ENCODE results near the gene NFU1.

The NFU1 gene

DNA sequence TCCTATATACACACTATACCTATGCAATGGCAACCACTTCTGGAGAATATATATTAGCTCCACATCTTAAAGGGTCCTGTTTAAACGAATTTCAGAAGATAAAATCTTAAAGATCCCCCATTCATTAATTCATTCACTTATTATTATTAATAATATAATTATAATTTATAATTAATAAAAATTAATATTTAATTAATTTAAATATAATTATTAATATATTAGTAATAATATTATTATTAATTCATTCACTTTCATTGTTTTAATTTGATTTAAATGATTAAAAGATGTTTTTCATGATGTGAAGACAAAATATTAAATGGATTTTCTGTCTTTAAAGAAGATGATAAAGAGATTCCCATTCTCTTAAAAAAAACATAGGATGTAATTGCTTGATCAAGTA lies 21.1 kb downstream of the NFU1 start:
- H3K27me3 ChIP-seq (ENCODE audit: control insufficient read depth, insufficient read depth, low read length): no peaks in the 10 kb centered on the region
- no peak overlapping the region for H3K4me3 ChIP-seq (ENCODE audit: low read length)
- no peaks in the 10 kb centered on the region for H3K4me1 ChIP-seq (ENCODE audit: control insufficient read depth, insufficient read depth, low read length)
- H3K9ac ChIP-seq (ENCODE audit: low read depth, low read length): no peak overlapping the region
- H3K4me2 ChIP-seq (ENCODE audit: low read length): no peak overlapping the region
- H3K9me3 ChIP-seq (replicated peaks; ENCODE audit: low read length): no peaks in the 10 kb centered on the region
- peaks cover 11% of the 10 kb centered on the region for H3K36me3 ChIP-seq (ENCODE audit: insufficient read depth, low read length)

DNA sequence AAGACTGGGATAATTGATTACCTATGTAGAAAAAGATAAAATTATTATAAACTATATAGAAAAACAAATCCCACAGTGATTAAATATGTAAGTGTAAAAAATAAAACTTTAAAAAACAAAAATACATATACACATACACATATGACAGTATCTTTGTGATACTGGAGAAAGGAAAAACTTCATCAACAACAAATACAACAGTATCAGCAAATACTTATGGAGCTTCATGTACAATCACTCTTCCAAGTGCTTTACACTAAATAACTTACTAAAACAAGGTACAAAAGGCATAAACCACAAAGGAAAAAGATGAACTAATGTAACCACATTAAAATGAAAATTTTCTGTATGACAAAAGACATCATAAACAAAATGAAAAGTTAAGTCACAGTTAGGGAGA lies 26.1 kb downstream of the NFU1 start:
- no peak overlapping the region for H3K4me2 ChIP-seq (ENCODE audit: low read length)
- no peak overlapping the region for H3K9ac ChIP-seq (ENCODE audit: low read depth, low read length)
- no peaks in the 10 kb centered on the region for H3K27me3 ChIP-seq (ENCODE audit: control insufficient read depth, insufficient read depth, low read length)
- peaks cover 25% of the 10 kb centered on the region for H3K36me3 ChIP-seq (ENCODE audit: insufficient read depth, low read length)
- H3K4me1 ChIP-seq (ENCODE audit: control insufficient read depth, insufficient read depth, low read length): no peaks in the 10 kb centered on the region
- H3K4me3 ChIP-seq (ENCODE audit: low read length): no peak overlapping the region
- H3K9me3 ChIP-seq (replicated peaks; ENCODE audit: low read length): no peaks in the 10 kb centered on the region

DNA sequence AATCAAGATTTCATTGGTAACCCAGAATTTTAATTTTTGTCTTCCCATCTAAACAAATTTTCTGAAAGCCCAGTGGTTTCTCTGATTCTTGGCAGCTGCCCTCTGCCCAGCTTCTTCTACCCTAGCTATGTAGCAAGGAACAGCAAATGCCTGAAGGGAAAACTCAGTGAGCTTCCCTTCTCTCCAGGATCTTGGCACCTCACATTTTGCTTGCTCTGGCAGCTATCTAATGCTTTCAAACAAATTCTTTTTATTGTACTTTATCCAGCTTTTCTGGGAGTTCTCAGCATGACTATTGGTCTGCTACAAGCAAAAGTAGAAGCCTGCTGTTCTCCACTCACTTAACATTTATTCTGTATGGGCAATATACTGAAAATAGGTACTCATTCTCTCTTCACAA lies 31.9 kb downstream of the NFU1 start:
- no peak overlapping the region for H3K4me3 ChIP-seq (ENCODE audit: low read length)
- no peak overlapping the region for H3K4me2 ChIP-seq (ENCODE audit: low read length)
- no peaks in the 10 kb centered on the region for H3K9me3 ChIP-seq (replicated peaks; ENCODE audit: low read length)
- H3K27me3 ChIP-seq (ENCODE audit: control insufficient read depth, insufficient read depth, low read length): no peaks in the 10 kb centered on the region
- peaks cover 38% of the 10 kb centered on the region for H3K36me3 ChIP-seq (ENCODE audit: insufficient read depth, low read length)
- H3K4me1 ChIP-seq (ENCODE audit: control insufficient read depth, insufficient read depth, low read length): no peaks in the 10 kb centered on the region
- H3K9ac ChIP-seq (ENCODE audit: low read depth, low read length): no peak overlapping the region

DNA sequence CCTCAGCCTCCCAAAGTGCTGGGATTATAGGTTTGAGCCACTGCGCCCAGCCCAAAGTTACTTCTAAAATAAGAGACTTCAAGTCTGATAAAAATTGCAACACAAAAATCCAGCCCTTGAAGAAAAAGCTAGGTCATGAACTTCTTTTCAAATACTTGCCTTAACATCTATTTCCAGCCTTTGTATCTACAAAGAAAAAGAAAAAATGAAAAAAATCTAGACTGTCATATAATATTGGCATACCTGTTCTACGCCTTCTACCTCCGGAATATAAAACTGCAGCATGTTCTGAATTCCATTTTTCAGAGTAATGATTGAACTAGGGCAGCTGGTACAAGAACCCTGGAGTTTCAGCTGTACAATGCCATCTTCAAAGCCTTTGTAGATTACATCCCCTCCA lies 37.1 kb downstream of the NFU1 start:
- Histone ChIP-seq H3K36me3 (ENCODE audit: insufficient read depth, low read length) (peaks cover 34% of the 10 kb centered on the region), H3K9ac (ENCODE audit: low read depth, low read length) (no peak overlapping the region), H3K4me3 (ENCODE audit: low read length) (no peak overlapping the region), H3K27me3 (ENCODE audit: control insufficient read depth, insufficient read depth, low read length) (no peaks in the 10 kb centered on the region), H3K9me3 (replicated peaks; ENCODE audit: low read length) (no peaks in the 10 kb centered on the region), H3K4me1 (ENCODE audit: control insufficient read depth, insufficient read depth, low read length) (peaks cover 5% of the 10 kb centered on the region), H3K4me2 (ENCODE audit: low read length) (no peak overlapping the region)

DNA sequence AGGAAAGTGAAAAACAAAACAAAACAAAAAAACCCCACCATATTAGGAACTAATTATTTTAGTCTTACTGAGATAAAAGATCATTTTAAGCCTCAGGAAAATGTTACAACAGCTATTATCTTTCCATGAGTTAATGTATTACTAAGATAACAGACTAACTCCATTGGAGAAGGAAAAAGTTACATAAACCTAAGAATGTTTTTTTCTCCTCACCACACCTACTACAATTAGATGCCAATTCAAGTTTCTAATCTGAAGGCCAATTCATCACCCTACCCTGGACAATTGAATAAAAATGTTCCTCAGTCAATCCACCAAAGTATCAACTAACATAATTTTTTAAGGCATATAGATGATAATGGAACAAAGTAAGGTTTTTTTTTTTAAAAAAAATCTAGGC lies 40.0 kb downstream of the NFU1 start:
- no peaks in the 10 kb centered on the region for H3K27me3 ChIP-seq (ENCODE audit: control insufficient read depth, insufficient read depth, low read length)
- H3K4me1 ChIP-seq (ENCODE audit: control insufficient read depth, insufficient read depth, low read length): peaks cover 5% of the 10 kb centered on the region
- H3K36me3 ChIP-seq (ENCODE audit: insufficient read depth, low read length): peaks cover 26% of the 10 kb centered on the region
- no peak overlapping the region for H3K4me2 ChIP-seq (ENCODE audit: low read length)
- H3K4me3 ChIP-seq (ENCODE audit: low read length): no peak overlapping the region
- H3K9me3 ChIP-seq (replicated peaks; ENCODE audit: low read length): no peaks in the 10 kb centered on the region
- H3K9ac ChIP-seq (ENCODE audit: low read depth, low read length): no peak overlapping the region

DNA sequence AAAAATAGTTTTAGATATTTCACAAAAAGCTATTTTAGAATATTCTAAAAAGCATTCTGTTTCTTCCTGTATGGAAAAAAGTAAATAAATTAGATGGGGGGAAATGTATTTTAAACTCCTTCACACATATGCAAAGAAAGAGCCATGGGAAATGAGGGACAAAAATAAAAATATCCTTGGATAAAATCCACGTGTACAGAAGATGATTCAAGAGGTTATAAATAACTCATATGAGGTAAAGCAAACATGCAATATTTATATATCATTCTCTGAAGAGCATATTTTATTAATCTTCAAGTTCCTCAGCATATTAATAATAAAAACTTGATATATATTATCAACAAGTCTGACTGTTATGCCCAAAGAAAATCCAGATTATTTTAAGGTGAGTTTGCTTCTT lies 41.4 kb downstream of the NFU1 start:
- peaks cover 5% of the 10 kb centered on the region for H3K4me1 ChIP-seq (ENCODE audit: control insufficient read depth, insufficient read depth, low read length)
- no peak overlapping the region for H3K4me3 ChIP-seq (ENCODE audit: low read length)
- no peak overlapping the region for H3K4me2 ChIP-seq (ENCODE audit: low read length)
- H3K36me3 ChIP-seq (ENCODE audit: insufficient read depth, low read length): peaks cover 23% of the 10 kb centered on the region
- H3K27me3 ChIP-seq (ENCODE audit: control insufficient read depth, insufficient read depth, low read length): no peaks in the 10 kb centered on the region
- H3K9me3 ChIP-seq (replicated peaks; ENCODE audit: low read length): no peaks in the 10 kb centered on the region
- no peak overlapping the region for H3K9ac ChIP-seq (ENCODE audit: low read depth, low read length)

DNA sequence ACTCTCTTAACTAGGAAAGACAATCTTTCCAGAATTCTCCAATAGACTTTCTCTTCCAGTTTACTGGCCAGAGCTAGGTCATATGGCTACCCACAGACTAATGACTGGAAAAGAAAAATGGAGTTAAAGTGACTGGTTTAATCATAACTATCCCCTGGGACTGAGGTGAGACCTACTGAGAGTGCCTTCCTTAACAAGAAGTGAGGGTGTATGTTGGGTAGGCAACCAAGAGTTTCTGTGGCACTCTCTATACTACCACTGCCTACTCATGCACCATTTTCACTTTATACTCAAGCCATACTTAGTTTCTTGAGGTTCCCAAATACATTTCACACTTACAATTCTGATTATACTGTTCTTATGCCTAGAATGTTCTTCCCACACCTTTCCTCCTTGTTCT lies 43.3 kb downstream of the NFU1 start:
- Histone ChIP-seq H3K27me3 (ENCODE audit: control insufficient read depth, insufficient read depth, low read length) (no peaks in the 10 kb centered on the region), H3K36me3 (ENCODE audit: insufficient read depth, low read length) (peaks cover 16% of the 10 kb centered on the region), H3K9me3 (replicated peaks; ENCODE audit: low read length) (no peaks in the 10 kb centered on the region), H3K4me2 (ENCODE audit: low read length) (no peak overlapping the region), H3K4me1 (ENCODE audit: control insufficient read depth, insufficient read depth, low read length) (peaks cover 5% of the 10 kb centered on the region), H3K4me3 (ENCODE audit: low read length) (no peak overlapping the region), H3K9ac (ENCODE audit: low read depth, low read length) (no peak overlapping the region)

DNA sequence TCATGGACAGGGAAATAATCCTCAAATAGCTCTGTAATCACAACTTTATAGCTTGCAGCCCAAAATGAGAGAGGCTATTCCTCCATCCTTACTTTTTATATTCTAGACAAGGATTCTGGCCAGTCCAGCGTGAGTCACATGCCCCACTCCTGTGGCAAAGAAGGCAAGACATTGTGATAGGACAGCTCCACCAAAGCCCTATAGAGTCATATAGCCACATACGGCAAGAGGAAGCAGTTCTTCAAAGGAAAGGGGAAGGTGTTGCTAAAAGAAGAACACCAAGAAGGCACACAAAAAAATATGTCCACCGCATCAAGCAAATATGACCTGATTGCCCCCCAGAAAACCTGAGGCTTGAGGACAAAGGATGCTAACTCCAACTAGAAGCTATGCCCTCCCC lies 46.8 kb downstream of the NFU1 start:
- H3K4me2 ChIP-seq (ENCODE audit: low read length): no peak overlapping the region
- no peak overlapping the region for H3K9ac ChIP-seq (ENCODE audit: low read depth, low read length)
- no peak overlapping the region for H3K4me3 ChIP-seq (ENCODE audit: low read length)
- no peaks in the 10 kb centered on the region for H3K27me3 ChIP-seq (ENCODE audit: control insufficient read depth, insufficient read depth, low read length)
- no peaks in the 10 kb centered on the region for H3K9me3 ChIP-seq (replicated peaks; ENCODE audit: low read length)
- H3K36me3 ChIP-seq (ENCODE audit: insufficient read depth, low read length): peaks cover 4% of the 10 kb centered on the region
- H3K4me1 ChIP-seq (ENCODE audit: control insufficient read depth, insufficient read depth, low read length): peaks cover 10% of the 10 kb centered on the region

DNA sequence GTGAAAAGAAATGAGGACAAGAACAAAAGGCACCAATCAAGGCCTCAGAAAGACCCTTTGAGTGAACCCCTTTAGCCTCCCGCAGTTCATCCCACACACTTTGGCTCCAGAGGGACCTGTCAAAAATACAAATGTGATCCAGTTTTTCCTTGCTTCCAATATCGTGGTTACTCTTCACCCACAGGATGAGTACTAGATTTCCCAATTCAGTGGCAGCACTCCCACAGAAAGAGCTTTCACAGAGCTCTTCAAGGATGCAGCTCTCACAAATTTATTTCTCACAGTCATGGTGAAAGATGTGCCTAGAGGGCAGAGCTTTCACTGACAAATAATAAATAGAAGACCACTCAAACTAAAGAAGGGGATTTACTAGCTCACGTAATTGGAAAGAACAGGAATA lies 47.2 kb downstream of the NFU1 start:
- peaks cover 11% of the 10 kb centered on the region for H3K4me1 ChIP-seq (ENCODE audit: control insufficient read depth, insufficient read depth, low read length)
- no peak overlapping the region for H3K4me2 ChIP-seq (ENCODE audit: low read length)
- no peak overlapping the region for H3K9ac ChIP-seq (ENCODE audit: low read depth, low read length)
- no peaks in the 10 kb centered on the region for H3K9me3 ChIP-seq (replicated peaks; ENCODE audit: low read length)
- H3K36me3 ChIP-seq (ENCODE audit: insufficient read depth, low read length): peaks cover 4% of the 10 kb centered on the region
- no peak overlapping the region for H3K4me3 ChIP-seq (ENCODE audit: low read length)
- no peaks in the 10 kb centered on the region for H3K27me3 ChIP-seq (ENCODE audit: control insufficient read depth, insufficient read depth, low read length)

DNA sequence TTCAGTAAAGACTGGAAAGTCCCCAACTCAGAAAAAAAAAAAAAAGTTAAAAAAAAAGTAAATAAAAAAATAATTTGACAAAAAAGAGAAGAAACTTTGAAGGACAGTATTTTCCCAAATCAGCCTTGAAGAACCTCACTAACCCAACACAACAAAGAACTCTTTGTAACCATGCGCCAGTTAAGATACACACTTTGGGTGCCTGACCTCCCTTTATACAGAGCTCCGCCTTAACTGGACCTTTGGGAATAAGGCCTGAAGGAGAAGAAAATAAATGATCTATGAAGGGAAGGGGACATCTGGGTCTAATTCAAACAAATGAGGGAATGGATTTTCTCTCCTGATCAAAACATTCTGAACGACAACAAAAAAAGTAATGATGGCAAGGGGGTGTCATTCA lies 48.0 kb downstream of the NFU1 start:
- H3K9ac ChIP-seq (ENCODE audit: low read depth, low read length): no peak overlapping the region
- H3K27me3 ChIP-seq (ENCODE audit: control insufficient read depth, insufficient read depth, low read length): no peaks in the 10 kb centered on the region
- peaks cover 4% of the 10 kb centered on the region for H3K36me3 ChIP-seq (ENCODE audit: insufficient read depth, low read length)
- peaks cover 14% of the 10 kb centered on the region for H3K4me1 ChIP-seq (ENCODE audit: control insufficient read depth, insufficient read depth, low read length)
- H3K4me3 ChIP-seq (ENCODE audit: low read length): no peak overlapping the region
- H3K9me3 ChIP-seq (replicated peaks; ENCODE audit: low read length): no peaks in the 10 kb centered on the region
- H3K4me2 ChIP-seq (ENCODE audit: low read length): no peak overlapping the region

DNA sequence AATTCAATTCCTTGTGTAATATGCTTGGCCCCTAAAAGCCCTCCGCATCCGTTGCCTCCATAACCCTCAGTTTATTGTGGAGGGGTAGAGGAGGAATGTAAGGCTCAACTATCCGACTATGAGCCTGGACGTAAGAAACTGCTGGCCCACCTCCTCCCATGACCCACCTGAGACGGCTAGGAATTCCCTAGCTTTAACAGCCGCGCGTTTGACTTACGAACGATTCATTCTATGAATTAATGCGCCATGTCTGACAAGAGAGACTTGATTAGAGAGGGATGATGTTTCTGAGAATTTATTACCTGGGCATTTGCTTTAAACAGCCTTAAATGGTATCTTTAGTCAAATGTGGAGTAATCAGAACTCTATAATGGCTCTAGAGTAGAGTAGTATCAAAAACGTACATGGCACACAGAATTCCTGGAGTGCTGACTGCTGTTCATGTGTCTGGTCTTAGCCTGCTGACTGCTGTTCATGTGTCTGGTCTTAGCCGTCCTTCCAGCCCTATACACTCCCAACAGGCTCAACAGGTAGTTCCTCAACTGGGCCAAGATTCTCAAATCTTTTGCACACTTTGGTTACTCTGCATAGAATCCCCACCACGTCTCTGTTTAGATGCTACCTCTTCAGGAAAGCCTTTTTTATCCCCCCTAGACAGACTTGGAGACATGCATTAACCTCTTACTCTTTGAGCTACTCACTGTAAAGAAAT lies 49.3 kb downstream of the NFU1 start:
- Histone ChIP-seq H3K4me2 (ENCODE audit: low read length) (peak overlapping the region; percentile 98), H3K9ac (ENCODE audit: low read depth, low read length) (peak overlapping the region; percentile 94), H3K4me1 (ENCODE audit: control insufficient read depth, insufficient read depth, low read length) (peaks cover 14% of the 10 kb centered on the region), H3K4me3 (ENCODE audit: low read length) (peak overlapping the region; percentile 97), H3K27me3 (ENCODE audit: control insufficient read depth, insufficient read depth, low read length) (no peaks in the 10 kb centered on the region), H3K36me3 (ENCODE audit: insufficient read depth, low read length) (no peaks in the 10 kb centered on the region), H3K9me3 (replicated peaks; ENCODE audit: low read length) (no peaks in the 10 kb centered on the region)
